IMR-90 (cell line): ENCODE measurements around the gene FGG. TPM values are rescaled to one million over a fixed set of nuclear protein-coding genes. Genes with fewer than 3 reads are reported as not detected.

Experiments
- ATAC-seq: fragments of 200-7000 bp; cut with Tn5 transposase; 2 replicates; pipeline ENCODE4 v1.9.1; 2020; ENCODE audit warnings: low read depth, mild to moderate bottlenecking, moderate library complexity
- BruUV-seq: library from RNA; stranded (reverse); fragments of 400-500 nt; replicated peaks from 2 replicates; lab custom pipeline; 2021; lab: Mats Ljungman, UMichigan
- CTCF ChIA-PET: fragments of 300-600 bp; formaldehyde crosslinking; extraction: SDS; loops from one replicate; lab custom pipeline; 2021; ENCODE audit warnings: antibody characterized with exemption; lab: Yijun Ruan, JAX
- POLR2A ChIA-PET: fragments of 300-600 bp; sonication (Branson Sonifier 250); formaldehyde crosslinking; loops from one replicate; lab custom pipeline; 2022; ENCODE audit warnings: antibody characterized with exemption; ENCODE audit not compliant: unreplicated experiment; lab: Charles Lee
- DNase-seq: peaks from one replicate; pipeline ENCODE4 v3.0.0; 2013
- H2AFZ ChIP-seq: replicated peaks from 2 replicates; pipeline ENCODE3; 2013; ENCODE audit warnings: low read length, mild to moderate bottlenecking; ENCODE audit not compliant: poor library complexity
- H2AK5ac ChIP-seq: 2 replicates; pipeline ENCODE4 v1.6.1; 2013; ENCODE audit warnings: low read depth, low read length, inconsistent platforms
- H2AK9ac ChIP-seq: replicated peaks from 2 replicates; pipeline ENCODE3; 2013; ENCODE audit warnings: mild to moderate bottlenecking, low read depth, low read length, moderate library complexity; ENCODE audit not compliant: poor library complexity
- H2BK120ac ChIP-seq: 2 replicates; pipeline ENCODE4 v1.6.1; 2013; ENCODE audit warnings: low read depth, low read length, inconsistent platforms
- H2BK15ac ChIP-seq: 3 replicates; pipeline ENCODE4 v1.6.1; 2013; ENCODE audit warnings: low read depth, low read length, inconsistent platforms
- H2BK20ac ChIP-seq: 2 replicates; pipeline ENCODE4 v1.6.1; 2013; ENCODE audit warnings: low read depth, mild to moderate bottlenecking, inconsistent platforms, low read length, moderate library complexity
- H2BK5ac ChIP-seq: 2 replicates; pipeline ENCODE4 v1.6.1; 2013; ENCODE audit warnings: mild to moderate bottlenecking, low read depth, low read length, inconsistent platforms; ENCODE audit not compliant: poor library complexity, severe bottlenecking
- H3K14ac ChIP-seq: replicated peaks from 2 replicates; pipeline ENCODE4 v1.6.1; 2013; ENCODE audit warnings: low read depth, low read length, inconsistent platforms
- H3K18ac ChIP-seq: 2 replicates; pipeline ENCODE4 v1.6.1; 2013; ENCODE audit warnings: low read depth, low read length, control low read depth
- H3K23ac ChIP-seq: 2 replicates; pipeline ENCODE4 v1.6.1; 2013; ENCODE audit warnings: low read depth, low read length, inconsistent platforms
- H3K27ac ChIP-seq: 2 replicates; pipeline ENCODE4 v1.5.1; 2013; ENCODE audit warnings: mild to moderate bottlenecking, control low read depth, low read length; ENCODE audit not compliant: insufficient read depth
- H3K27me3 ChIP-seq: 2 replicates; pipeline ENCODE4 v1.6.1; 2013; ENCODE audit warnings: low read length; ENCODE audit not compliant: control insufficient read depth, insufficient read depth
- H3K36me3 ChIP-seq: 2 replicates; pipeline ENCODE4 v1.6.1; 2013; ENCODE audit warnings: low read length, mixed read lengths; ENCODE audit not compliant: control insufficient read depth, insufficient read depth
- H3K4ac ChIP-seq: 2 replicates; pipeline ENCODE4 v1.6.1; 2013; ENCODE audit warnings: low read depth, low read length, inconsistent platforms
- H3K4me1 ChIP-seq: 2 replicates; pipeline ENCODE4 v1.6.1; 2013; ENCODE audit warnings: low read length, mixed read lengths; ENCODE audit not compliant: control insufficient read depth, insufficient read depth
- H3K4me2 ChIP-seq: 2 replicates; pipeline ENCODE4 v1.6.1; 2013; ENCODE audit warnings: low read depth, mild to moderate bottlenecking, control low read depth, low read length, moderate library complexity
- H3K4me3 ChIP-seq: 2 replicates; pipeline ENCODE4 v1.5.1; 2013; ENCODE audit warnings: low read depth, mild to moderate bottlenecking, control low read depth, low read length, moderate library complexity; ENCODE audit not compliant: insufficient read depth
- H3K56ac ChIP-seq: 2 replicates; pipeline ENCODE4 v1.6.1; 2013; ENCODE audit warnings: low read length, inconsistent platforms; ENCODE audit not compliant: insufficient read depth; ENCODE audit errors: extremely low read depth
- H3K79me1 ChIP-seq, 2 experiments: 2 replicates each; pipeline ENCODE4 v1.6.1; 2013; ENCODE audit warnings: low read length in 2 of 2, inconsistent platforms in 1 of 2, low read depth in 1 of 2
- H3K9ac ChIP-seq: 2 replicates; pipeline ENCODE4 v1.6.1; 2013; ENCODE audit warnings: low read depth, low read length, control low read depth
- H3K9me1 ChIP-seq: 2 replicates; pipeline ENCODE4 v1.6.1; 2013; ENCODE audit warnings: low read length, inconsistent platforms; ENCODE audit not compliant: insufficient read depth
- H3K9me3 ChIP-seq: 2 replicates; pipeline ENCODE4 v1.6.1; 2013; ENCODE audit warnings: low read length; ENCODE audit not compliant: control insufficient read depth, insufficient read depth
- H4K20me1 ChIP-seq: 2 replicates; pipeline ENCODE4 v1.6.1; 2013; ENCODE audit warnings: low read length, inconsistent platforms; ENCODE audit not compliant: insufficient read depth
- H4K5ac ChIP-seq: 2 replicates; pipeline ENCODE4 v1.6.1; 2013; ENCODE audit warnings: mild to moderate bottlenecking, low read depth, low read length, control low read depth
- H4K8ac ChIP-seq, 2 experiments: 2 replicates each; pipeline ENCODE4 v1.6.1; 2013; ENCODE audit warnings: low read depth in 2 of 2, low read length in 2 of 2, control low read depth in 1 of 2, inconsistent platforms in 1 of 2
- H4K91ac ChIP-seq: 2 replicates; pipeline ENCODE4 v1.6.1; 2013; ENCODE audit warnings: low read depth, low read length, inconsistent platforms; ENCODE audit not compliant: insufficient read depth
- CHD1 ChIP-seq: IDR thresholded peaks from 2 replicates; pipeline ENCODE4 v1.6.1; 2012; ENCODE audit warnings: low read depth, low read length, improper control_type of control experiment
- MAFK ChIP-seq: IDR thresholded peaks from 2 replicates; pipeline ENCODE4 v1.6.1; 2012; ENCODE audit warnings: low read depth, low read length, improper control_type of control experiment
- MXI1 ChIP-seq: IDR thresholded peaks from 2 replicates; pipeline ENCODE4 v1.6.1; 2012; ENCODE audit warnings: low read depth, mild to moderate bottlenecking, low read length, moderate library complexity, borderline replicate concordance
- NFE2L2 ChIP-seq: fragments of 150-350 bp; IDR thresholded peaks from 2 replicates; pipeline ENCODE4 v1.6.1; 2016; ENCODE audit warnings: low read depth, mild to moderate bottlenecking, low read length
- RAD21 ChIP-seq: IDR thresholded peaks from 2 replicates; pipeline ENCODE4 v1.6.1; 2012; ENCODE audit warnings: low read length, improper control_type of control experiment
- WGBS, 2 experiments: methylation state at CpG; one replicate each; pipeline versions ENCODE4 v1.1.5 to v1.1.7; 2013; ENCODE audit warnings: missing lambda C conversion rate in 2 of 2; ENCODE audit not compliant: insufficient read length in 1 of 2; ENCODE audit errors: extremely low coverage in 2 of 2; 5-methylcytosine and 5-hydroxymethylcytosine counted together
- dilution Hi-C: fragments of 300-500 bp; cut with HindIII; formaldehyde crosslinking; loops from one replicate; pipeline ENCODE4 v1.14.3; 2018; ENCODE audit warnings: low sequenced_read_pairs; ENCODE audit not compliant: unreplicated experiment
- in situ Hi-C: fragments of 300-500 bp; cut with MboI; formaldehyde crosslinking; loops from 3 replicates; pipeline ENCODE4 v1.14.3; 2019; ENCODE audit warnings: low sequenced_read_pairs, inconsistent platforms, mixed read lengths
- intact Hi-C: fragments of 100-400 bp; cut with micrococcal nuclease; formaldehyde crosslinking; loops from 2 replicates; pipeline ENCODE4 v1.10.0; 2022
- polyA plus RNA-seq, 3 experiments: library from polyadenylated mRNA; depleted of rRNA; stranded (reverse); fragments of >200 nt; gene quantifications; 2 replicates each; pipeline ENCODE4 v1.2.3, GENCODE V29; 2012; ENCODE audit warnings: low replicate concordance in 1 of 3
- total RNA-seq: library from RNA; depleted of rRNA; stranded (reverse); fragments of >200 nt; gene quantifications from 2 replicates; pipeline ENCODE4 v1.2.3, GENCODE V29; 2012
- TF ChIP-seq, protein P1 (sequence below): fragments of 150-350 bp; IDR thresholded peaks from 2 replicates; pipeline ENCODE4 v1.6.1; 2017; ENCODE audit warnings: mild to moderate bottlenecking, antibody characterized with exemption, low read length, low read depth
- TF ChIP-seq, protein P2 (sequence below): conservative IDR thresholded peaks from 2 replicates; pipeline ENCODE4 v1.5.1; 2012; ENCODE audit warnings: mild to moderate bottlenecking, low read depth, low read length, improper control_type of control experiment

Gene FGG
- total and polyA plus RNA-seq, 2 of the 4 experiments (the other 2 are of a cell fraction): not detected

DNA sequence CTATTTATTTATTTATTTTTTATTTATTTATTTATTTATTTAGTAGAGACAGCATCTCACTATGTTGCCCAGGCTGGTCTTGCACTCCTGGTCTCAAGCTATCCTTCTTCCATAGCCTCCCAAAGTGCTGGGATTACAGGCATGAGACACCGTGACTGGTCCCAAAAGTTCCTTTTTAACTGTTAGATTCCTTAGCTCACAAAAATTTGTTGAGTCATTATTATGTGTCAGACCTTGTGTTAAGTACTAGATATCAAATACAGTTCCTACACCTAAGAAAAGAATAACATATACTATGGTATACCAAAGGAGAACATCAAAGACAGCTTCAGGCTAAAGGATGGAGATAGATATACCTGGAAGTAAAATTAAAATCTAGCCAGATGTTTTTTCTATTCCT is 33.5 kb downstream of the FGG start:
- Histone ChIP-seq H4K20me1 (no peaks in the 10 kb centered on the region), H4K8ac (no peak overlapping the region), H3K9me1 (no peaks in the 10 kb centered on the region), H2BK15ac (no peak overlapping the region), H3K36me3 (no peaks in the 10 kb centered on the region), H2BK5ac (no peak overlapping the region), H3K14ac (no peak overlapping the region), H4K5ac (no peak overlapping the region), H3K56ac (no peak overlapping the region), H3K79me1 (no peaks in the 10 kb centered on the region), H3K27me3 (no peaks in the 10 kb centered on the region; the same call in 1 of the 2 replicates), H2AK5ac (no peak overlapping the region), H2BK20ac (no peak overlapping the region), H2BK120ac (no peak overlapping the region), H3K9me3 (no peaks in the 10 kb centered on the region), H3K4me1 (no peaks in the 10 kb centered on the region), H3K4me2 (no peak overlapping the region), H3K23ac (no peak overlapping the region), H3K4ac (no peak overlapping the region), H3K9ac (no peak overlapping the region), H3K27ac (no peak overlapping the region), H3K4me3 (no peak overlapping the region), H4K91ac (no peak overlapping the region), H2AFZ (no peak overlapping the region), H2AK9ac (no peak overlapping the region), H3K18ac (no peak overlapping the region)
- ATAC-seq (no peak), DNase-seq (no peak)
- in situ Hi-C loops (no loop called here), intact Hi-C loops (no loop called here), dilution Hi-C loops (no loop called here)
- WGBS, 2 experiments: no CpG with 5 or more reads among the region's 1 CpG
- no TSS peak for BruUV-seq
- ChIA-PET POLR2A (no interaction called here), CTCF (interaction anchor here (0.6 to 1.6 kb wide), 3 partner anchors 17 to 47 kb away, joined by 3 to 6 read pairs (median 3); no protein-coding TSS in a partner anchor)
- TF ChIP-seq MXI1: no peak
- TF ChIP-seq, protein P1, sequence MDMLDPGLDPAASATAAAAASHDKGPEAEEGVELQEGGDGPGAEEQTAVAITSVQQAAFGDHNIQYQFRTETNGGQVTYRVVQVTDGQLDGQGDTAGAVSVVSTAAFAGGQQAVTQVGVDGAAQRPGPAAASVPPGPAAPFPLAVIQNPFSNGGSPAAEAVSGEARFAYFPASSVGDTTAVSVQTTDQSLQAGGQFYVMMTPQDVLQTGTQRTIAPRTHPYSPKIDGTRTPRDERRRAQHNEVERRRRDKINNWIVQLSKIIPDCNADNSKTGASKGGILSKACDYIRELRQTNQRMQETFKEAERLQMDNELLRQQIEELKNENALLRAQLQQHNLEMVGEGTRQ: no peak
- no peak for TF ChIP-seq CHD1
- no peak for TF ChIP-seq MAFK
- TF ChIP-seq RAD21: no peak
- TF ChIP-seq, protein P2, sequence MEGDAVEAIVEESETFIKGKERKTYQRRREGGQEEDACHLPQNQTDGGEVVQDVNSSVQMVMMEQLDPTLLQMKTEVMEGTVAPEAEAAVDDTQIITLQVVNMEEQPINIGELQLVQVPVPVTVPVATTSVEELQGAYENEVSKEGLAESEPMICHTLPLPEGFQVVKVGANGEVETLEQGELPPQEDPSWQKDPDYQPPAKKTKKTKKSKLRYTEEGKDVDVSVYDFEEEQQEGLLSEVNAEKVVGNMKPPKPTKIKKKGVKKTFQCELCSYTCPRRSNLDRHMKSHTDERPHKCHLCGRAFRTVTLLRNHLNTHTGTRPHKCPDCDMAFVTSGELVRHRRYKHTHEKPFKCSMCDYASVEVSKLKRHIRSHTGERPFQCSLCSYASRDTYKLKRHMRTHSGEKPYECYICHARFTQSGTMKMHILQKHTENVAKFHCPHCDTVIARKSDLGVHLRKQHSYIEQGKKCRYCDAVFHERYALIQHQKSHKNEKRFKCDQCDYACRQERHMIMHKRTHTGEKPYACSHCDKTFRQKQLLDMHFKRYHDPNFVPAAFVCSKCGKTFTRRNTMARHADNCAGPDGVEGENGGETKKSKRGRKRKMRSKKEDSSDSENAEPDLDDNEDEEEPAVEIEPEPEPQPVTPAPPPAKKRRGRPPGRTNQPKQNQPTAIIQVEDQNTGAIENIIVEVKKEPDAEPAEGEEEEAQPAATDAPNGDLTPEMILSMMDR: no peak
- TF ChIP-seq NFE2L2: peak; percentile 29; the same call in 1 of the 2 replicates
